Central memory CD4-positive, alpha-beta T cell (primary cell): ENCODE results near the gene RHEX.

Source experiments
- DNase-seq: peaks from one replicate; pipeline ENCODE4 v3.0.0; 2022

The RHEX gene

DNA sequence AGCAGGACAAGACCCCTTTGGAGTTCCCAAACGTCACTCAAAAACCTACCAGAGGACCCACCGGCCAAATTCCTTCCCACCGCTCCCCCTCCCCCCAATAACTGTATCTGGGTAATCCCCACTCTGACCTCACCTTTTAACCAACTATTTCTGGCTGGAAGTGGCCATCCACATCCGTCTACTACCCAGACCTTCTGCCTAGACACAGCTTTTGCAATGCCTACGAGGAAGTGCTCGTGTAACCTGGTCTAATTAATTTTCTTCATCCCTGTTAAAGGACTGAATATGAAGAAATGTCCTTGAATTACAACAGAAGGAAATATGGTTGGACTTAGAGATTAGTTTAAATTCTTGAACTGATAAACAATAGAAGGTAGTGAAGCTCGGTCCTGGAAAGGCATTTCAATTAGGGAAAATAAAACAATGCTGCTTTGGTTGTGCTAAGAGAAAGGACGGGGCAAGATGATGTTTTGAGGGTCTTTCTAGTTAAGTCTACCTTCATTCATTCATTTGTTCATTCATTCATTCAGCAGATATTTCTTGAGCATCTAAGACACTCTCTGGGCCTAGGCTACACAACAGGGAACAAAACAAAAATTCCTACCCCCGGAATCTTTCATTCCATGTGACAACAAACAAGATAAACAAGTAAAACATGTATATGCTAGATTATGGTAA, 45.4 kb downstream of the RHEX start:
- DNase-seq = no peak

- DNase-seq = no peak
Observed at GRCh38 chr1:206100226-206100815, 47.3 kb downstream of the RHEX start.

DNA sequence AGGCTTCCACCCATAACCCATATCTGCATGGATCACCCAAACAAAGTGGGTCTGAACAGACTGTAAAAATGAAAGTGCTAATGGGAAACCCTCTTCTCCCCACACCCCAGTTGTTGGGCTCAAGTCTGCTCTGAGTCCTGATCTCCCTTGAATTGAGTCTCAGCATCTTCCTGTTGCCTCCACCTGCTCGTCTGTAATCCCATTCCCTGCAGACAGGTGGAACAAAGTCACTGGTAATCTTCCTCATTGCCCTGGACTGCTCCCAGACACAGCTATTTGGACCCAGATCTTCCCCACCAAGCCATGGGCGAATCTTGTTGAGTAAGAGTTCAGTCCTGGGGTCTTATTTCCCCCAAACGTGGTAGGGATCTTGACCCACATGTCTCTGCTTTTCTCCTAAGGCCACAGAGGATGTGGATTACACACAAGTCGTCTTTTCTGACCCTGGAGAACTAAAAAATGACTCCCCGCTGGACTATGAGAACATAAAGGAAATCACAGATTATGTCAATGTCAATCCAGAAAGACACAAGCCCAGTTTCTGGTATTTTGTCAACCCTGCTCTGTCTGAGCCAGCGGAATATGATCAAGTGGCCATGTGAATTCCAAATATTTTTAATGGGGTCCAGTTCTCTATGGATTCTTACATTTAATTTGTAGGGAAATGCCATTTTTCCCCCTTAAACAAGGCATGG, 48.5 kb downstream of the RHEX start:
- DNase-seq = no peak

GRCh38 chr1:206102292-206102936, 49.4 kb downstream of the RHEX start:
- DNase-seq = no peak

DNA sequence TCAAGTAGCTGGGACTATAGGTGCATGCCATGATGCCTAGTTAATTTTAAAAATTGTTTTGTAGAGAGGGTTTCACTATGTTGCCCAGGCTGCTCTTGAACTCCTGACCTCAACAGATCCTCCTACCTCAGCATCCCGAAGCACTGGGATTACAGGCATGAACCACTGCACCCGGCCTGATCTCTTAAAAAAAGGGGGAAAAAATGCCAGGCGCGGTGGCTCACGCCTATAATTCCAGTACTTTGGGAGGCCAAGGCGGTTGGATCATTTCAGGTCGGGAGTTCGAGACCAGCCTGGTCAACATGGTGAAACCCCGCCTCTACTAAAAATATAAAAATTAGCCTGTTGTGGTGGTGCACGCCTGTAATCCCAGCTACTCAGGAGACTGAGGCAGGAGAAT, 51.0 kb downstream of the RHEX start:
- no peak for DNase-seq

DNA sequence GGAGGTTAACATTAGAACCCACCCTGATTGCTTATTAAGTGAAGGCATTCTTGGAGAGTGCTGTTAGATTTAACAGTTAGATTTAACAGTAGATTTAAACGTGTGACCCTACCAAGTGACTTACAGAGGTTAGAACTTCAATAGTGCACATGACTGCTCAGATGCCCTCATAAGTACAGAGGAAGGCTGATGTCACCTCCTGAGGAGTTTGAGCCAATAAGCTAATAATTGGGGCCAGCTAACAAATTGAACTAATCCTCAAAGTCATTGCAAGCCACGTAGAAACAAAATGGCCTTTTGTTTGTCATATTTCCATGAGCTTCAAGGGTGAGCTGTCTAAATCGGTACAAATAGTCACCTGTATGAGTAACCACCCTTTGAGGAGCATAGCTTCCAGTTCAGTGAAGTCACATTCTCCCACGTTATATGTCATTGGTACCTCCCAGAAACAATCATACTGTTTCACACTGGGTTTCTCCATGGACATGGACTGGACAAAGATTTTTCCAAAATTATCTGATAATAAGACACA, 52.6 kb downstream of the RHEX start:
- no peak for DNase-seq

DNA sequence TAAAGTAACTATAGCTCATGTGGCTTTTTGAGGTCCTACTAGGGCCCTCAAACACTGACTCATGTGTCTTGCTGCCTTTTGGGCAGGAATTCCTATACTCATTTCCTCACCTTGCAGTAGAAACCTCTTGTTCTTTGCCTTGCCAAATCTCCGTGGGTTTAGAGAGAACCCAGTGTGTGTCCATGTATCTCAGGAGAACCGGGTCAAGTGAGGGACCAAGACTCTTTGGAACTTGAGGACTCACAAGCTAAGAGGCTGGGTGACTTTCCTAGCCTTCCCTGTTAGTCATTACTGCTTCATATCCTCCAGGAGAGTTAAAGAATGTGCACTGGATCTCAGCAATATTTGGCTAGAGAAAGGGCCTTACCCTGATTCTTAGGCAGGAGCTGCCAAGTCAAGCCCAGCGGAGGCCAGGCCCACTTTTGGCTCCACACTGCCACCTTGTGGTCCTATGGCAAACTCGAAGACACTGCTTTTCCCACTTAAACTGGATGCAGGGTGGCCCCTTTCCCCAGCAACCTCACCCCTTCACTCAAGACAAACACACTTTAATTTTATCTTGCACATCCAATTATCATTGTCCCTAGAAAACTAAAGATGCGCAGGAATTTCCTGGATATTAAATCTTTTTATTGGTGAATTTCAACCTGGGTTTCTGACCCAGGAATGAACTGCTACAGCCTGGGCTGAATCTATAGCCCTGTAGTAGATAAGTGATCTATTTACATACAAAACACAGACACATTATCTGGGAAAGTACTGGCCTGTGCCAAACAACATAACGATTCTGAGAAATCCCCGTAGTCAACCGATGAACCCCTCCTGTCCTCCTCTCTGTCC, 53.6 kb downstream of the RHEX start:
- peak; percentile 56 for DNase-seq

DNA sequence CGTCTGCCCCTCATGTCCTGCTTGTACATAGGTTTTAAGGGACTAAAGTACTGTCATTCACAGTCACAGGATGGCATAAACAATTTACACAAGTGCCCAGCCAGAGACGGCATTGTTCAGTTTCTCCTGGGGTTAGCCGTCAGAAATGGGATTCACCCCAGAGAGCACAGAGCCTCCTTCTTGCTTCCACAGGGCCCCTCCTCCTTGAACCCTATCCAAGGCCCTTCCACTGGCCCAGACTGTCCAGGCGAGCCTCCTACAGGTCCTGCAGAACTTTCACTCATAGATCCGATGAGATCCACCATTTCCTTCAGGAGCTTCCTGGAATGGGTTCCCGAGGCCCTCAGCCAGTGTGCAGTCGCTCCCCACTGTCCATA, 54.2 kb downstream of the RHEX start:
- no peak for DNase-seq

GRCh38 chr1:206108635-206109034, 55.7 kb downstream of the RHEX start:
- DNase-seq = no peak

DNA sequence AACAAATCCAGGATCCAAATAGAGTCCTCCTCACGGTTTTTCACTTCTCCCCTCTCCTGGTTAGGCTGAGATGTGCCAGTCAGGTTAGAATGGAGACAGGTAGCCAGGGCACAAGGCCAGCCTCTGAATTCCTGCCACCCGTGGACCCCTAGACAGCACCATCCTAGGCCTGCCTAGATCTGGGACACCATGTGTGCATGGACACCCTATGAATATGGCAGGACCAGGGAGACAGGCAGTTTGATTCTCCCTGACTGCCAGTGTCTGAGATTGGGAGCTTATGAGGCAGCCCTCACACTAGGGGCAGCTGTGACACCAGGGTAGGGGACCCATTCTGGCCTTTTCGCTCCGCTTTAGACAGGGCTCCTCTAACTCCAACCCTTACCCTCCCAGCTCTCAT, 56.7 kb downstream of the RHEX start:
- no peak for DNase-seq

DNA sequence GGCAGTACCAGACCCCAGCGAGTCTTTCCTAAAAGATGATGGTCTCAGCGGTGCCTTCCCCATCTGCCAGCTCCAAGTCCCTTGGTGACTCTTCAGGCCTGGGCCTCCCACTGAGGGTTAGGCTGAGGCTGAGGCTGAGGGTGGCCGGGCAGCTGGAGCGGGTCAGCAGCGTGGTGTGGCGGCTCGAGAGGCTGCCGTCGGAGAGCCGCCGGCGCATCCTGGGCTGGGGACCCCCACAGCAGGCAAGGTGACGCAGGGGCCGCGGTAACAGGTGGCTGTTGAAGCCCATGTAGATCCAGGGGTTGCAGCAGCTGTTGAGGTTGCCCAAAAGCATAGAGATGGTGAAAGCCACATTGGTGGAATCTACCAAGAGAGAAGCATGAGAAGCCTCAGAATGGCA, 57.2 kb downstream of the RHEX start:
- no peak for DNase-seq

DNA sequence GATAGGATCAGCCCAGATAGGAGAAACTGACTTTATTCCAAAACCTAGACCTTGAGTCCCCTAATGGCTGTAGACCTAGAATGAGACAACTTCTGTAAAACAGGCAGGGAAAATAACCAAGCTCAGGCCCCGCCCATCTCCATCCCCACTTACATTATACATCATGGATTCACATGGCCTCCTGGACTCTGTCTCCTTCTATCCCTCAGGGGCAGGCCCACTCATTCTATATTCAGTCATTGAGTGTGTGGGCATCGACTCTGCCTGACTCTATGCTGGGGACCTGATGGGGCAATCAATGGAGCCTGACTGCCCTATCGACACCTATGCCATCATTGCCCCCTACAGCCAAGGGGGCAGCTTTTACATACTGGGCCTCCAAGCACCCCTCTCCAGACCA, 57.8 kb downstream of the RHEX start:
- DNase-seq = no peak

DNA sequence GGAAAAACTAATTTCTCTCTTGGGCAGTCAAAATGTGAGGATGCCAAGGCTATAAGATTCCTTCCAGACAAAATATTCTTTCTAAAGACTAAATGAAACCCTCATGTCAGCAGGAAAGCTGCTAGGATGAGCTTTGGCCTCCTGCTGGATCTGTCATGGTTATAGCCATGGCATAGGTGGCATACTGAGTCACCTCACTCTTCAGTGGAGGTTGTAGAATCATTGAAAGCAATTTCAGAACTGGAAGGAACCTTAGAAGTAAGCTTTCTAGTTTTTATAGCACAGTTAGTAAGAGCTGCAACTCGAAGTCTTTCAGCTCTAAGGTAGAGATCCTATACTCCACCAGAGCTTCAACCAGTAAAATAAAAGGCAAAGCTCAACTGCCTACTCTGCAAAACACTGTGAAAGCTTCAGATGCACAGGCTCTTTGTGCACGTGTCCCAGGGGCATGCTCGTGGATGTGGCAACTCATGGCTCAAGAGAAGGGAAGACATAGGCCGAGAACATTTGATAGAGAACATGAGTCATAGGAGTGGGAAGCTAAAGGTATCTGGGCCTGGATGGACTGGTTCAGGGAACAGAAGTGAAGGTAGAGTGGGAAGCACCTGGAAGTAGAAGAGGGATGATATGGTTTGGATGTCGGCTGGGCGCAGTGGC, 58.4 kb downstream of the RHEX start:
- no peak for DNase-seq

GRCh38 chr1:206112600-206113301, 59.8 kb downstream of the RHEX start:
- DNase-seq = no peak

DNA sequence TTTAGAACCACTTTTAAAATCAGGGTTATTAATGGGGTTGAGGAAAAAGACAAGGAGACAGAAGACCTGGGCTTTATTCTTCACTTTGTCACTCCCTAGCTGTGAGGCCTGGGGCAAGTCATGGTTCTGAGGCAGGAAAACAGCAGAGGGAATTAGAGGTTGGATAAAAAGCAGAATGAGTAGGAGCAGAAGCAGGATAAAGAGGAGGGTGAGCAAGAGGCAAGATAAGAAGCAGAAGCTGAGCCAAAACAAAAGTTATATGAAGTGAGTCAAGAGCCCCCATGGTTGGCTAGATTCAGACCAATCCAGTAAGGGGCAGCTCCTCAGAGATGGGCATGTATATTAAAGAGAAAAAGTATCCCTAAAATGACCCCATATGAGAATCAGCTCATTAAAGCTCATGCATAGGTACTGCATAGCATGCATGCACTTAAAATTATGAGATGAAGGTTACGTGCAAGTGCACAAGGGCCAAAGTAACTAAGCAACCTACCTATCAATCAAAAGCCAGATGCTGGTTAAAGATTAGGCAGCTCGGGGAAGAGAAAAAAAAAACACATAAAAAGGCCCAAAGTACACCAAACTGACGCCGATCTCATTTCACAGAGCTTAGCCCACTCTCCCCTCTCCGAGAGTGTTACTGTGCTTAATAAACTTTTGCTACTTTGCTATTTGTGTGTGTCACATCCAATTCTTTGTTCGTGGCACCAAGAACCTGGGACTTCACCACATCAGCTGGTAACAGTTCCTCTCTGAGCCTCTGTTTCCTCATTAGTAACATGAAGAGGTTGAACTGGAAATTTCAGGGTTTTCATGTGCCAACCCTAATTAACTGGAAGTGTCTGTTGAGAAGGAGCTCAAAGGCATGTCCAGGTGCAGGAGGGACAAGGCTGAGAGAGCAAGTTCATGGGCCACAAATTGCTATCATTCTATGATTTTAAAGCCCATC, 62.0 kb downstream of the RHEX start:
- no peak for DNase-seq

DNA sequence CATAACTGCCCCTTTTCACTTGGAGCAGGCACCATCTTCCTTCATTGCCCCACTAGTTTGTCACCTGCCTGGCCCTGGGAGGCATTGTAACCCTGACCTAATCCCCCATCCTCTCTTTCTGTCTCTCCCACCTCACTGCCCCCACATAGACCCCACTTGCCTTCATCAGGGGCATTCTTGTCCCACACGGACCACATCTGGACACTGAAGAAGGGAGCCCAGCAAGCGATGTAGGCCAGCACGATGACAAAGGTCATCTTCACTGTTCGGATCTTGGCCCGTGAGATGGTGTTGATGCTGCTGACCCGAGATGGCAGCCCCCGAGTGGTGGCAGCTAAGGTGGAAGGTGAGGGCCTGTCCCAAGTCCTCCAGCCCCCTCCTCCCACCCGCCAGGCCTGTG, 62.8 kb downstream of the RHEX start:
- no peak for DNase-seq

DNA sequence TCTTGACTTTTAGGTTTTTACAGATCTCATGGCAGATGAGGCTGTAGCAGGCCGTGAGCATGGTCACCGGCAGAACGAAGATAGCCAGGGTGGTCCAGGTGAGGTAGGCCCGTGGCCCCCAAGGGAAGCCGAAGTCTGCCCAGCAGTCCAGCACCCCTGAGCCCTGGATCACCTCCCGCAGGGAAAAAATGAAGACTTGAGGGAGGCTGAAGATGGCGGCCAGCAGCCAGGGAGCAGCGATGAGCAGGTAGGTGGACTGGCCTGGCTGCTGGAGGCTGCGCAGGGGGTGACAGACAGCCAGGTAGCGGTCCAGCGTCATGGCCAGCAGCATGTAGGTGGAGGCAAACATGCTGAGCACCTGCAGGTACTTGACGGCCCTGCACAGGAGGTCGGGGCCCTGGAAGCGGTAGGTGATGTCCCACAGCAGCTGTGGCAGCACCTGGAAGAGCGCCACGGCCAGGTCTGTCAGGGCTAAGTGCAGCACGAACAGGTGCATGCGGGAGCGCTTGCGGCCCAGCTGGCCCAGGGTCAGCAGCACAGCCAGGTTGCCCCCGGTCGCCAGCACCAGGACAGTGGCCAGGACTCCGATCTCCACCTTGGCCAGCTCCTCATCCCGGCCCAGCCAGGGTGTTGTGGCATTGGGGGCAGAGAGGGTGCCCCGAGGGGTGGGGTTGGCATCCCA, 63.4 kb downstream of the RHEX start:
- DNase-seq = no peak

DNA sequence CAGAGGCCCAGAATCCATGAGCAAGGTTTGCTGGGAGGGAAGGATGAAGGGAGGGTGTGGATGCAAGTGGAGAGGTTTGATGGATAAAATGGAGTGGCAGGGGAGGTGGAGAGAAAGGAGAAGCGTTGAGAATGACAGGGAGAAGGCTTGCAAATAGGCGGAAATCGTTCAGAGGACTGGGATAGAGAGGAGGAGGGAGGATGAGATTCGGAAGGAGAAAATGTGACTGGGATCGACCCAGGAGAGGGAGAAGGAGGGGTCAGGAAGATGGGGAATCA, 63.8 kb downstream of the RHEX start:
- no peak for DNase-seq

DNA sequence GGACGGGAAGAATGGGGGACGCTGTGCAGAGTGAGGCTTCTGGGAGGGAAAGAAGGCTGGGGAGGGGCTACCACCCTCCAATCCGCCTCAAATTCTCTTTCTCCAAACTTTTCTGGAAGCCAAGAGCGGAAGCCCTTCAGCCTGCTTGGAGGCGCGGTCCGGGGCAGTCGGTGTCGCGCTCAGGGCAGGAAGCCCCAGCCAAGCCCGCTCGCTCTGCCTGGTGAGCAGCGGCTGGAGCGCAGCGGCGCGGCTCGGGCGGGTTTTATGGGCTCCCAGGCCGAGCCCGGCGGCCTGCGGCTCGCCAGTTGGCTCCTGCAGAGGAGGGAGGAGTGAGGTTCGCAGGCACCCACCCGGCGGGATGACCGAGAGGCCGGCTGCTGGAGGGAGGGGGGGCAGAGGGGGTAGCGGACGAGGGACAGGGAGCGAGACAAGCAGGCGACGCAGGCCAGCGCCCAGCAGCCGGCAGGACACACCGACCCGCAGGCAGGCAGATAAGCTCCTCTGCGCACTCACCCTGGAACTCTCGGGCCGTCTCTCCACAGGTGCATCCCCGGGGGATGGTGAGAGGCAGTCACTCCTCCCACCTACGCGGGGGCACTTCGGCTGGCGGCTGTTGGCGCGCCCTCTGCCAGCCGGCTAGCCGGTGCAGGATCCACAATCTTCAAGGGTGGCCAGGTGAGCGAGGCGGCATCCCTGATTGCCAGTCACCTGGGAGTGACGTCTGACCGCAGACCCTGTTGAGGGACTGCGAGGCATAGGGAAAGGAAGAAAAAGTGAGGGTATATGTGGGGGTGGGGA, 64.4 kb downstream of the RHEX start, which contains the start of gene AVPR1B:
Gene AVPR1B (minus strand): TSS at position 238 of the 798 bp plus-strand sequence. CDS start 498 bp downstream, outside the sequence.
- no peak for DNase-seq
